GM12878 (cell line): ENCODE data around the gene FGGY.

Experiments
- MXI1 ChIP-seq: fragments of 150-350 bp; IDR thresholded peaks from 2 replicates; pipeline ENCODE4 v1.6.1; 2011; ENCODE audit warnings: low read depth, mild to moderate bottlenecking, inconsistent platforms, low read length, improper control_type of control experiment
- MYC ChIP-seq: IDR thresholded peaks from 2 replicates; pipeline ENCODE4 v1.6.1; 2011; ENCODE audit warnings: mild to moderate bottlenecking, low read length, moderate library complexity, inconsistent platforms; ENCODE audit not compliant: insufficient read depth, insufficient replicate concordance, insufficient read length, severe bottlenecking
- REST ChIP-seq: IDR thresholded peaks from 2 replicates; pipeline ENCODE4 v1.6.1; 2012; ENCODE audit warnings: mild to moderate bottlenecking, low read depth, low read length
- TF ChIP-seq, protein P1 (sequence below), 3 experiments: IDR thresholded peaks in 2 of 3; conservative IDR thresholded peaks in 1 of 3; 2 replicates each; pipeline ENCODE4 v1.5.1; 2011; ENCODE audit warnings: low read depth in 3 of 3, low read length in 3 of 3, mild to moderate bottlenecking in 3 of 3, control low read depth in 2 of 3, moderate library complexity in 2 of 3, inconsistent platforms in 1 of 3, mixed read lengths in 1 of 3; ENCODE audit not compliant: control insufficient read depth in 2 of 3, insufficient read depth in 1 of 3; ENCODE audit errors: extremely low read depth in 1 of 3

DNA sequence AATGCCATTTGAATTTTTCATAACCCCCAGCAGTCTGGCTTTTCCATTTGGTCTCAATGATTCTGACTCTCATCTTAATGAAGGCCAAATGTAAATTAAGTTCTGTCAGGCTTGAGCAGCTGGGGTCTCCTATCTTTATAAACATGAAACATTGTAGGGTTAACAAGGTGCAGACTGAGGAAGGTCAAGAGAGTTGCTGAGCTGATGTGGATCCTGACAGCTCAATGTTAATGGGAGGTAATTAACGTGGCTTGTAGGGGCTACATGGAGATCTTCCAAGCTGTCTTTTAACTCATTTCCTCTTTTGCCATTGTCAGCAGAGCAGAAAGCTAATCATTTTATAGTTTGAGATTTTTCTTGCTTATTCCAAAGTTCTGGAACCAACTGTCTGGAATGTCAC lies 55.2 kb downstream of the FGGY start:
- no peak for TF ChIP-seq MXI1
- no peak for TF ChIP-seq REST
- TF ChIP-seq, protein P1, sequence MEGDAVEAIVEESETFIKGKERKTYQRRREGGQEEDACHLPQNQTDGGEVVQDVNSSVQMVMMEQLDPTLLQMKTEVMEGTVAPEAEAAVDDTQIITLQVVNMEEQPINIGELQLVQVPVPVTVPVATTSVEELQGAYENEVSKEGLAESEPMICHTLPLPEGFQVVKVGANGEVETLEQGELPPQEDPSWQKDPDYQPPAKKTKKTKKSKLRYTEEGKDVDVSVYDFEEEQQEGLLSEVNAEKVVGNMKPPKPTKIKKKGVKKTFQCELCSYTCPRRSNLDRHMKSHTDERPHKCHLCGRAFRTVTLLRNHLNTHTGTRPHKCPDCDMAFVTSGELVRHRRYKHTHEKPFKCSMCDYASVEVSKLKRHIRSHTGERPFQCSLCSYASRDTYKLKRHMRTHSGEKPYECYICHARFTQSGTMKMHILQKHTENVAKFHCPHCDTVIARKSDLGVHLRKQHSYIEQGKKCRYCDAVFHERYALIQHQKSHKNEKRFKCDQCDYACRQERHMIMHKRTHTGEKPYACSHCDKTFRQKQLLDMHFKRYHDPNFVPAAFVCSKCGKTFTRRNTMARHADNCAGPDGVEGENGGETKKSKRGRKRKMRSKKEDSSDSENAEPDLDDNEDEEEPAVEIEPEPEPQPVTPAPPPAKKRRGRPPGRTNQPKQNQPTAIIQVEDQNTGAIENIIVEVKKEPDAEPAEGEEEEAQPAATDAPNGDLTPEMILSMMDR (IDR thresholded peaks at IDR 0.05 in 2 of 3, conservative IDR thresholded peaks at IDR 0.05 in 1 of 3; ENCODE audit: control insufficient read depth in 2 of 3, extremely low read depth in 1 of 3, insufficient read depth in 1 of 3, low read depth in 3 of 3, low read length in 3 of 3): no peak
- TF ChIP-seq MYC: no peak
